Caco-2 (cell line): ENCODE measurements around the gene DIRAS1. TPM values are rescaled to one million over a fixed set of nuclear protein-coding genes. Genes with fewer than 3 reads are reported as not detected.

Experiments
- BruUV-seq: library from RNA; stranded (reverse); fragments of 400-500 nt; replicated peaks from 2 replicates; lab custom pipeline; 2021; lab: Mats Ljungman, UMichigan
- CTCF ChIA-PET: fragments of 300-600 bp; sonication (Branson Sonifier 250); formaldehyde crosslinking; loops from one replicate; lab custom pipeline; 2022; ENCODE audit warnings: antibody characterized with exemption; lab: Charles Lee
- POLR2A ChIA-PET: fragments of 300-600 bp; sonication (Branson Sonifier 250); formaldehyde crosslinking; loops from one replicate; lab custom pipeline; 2022; ENCODE audit warnings: antibody characterized with exemption; lab: Charles Lee
- DNase-seq, 2 experiments: peaks; one replicate each; pipeline versions ENCODE4 v3.0.0 to v3.0.0-alpha.2; 2020 to 2022
- H3K27me3 ChIP-seq: replicated peaks from 2 replicates; pipeline ENCODE4 v1.6.0; 2011; ENCODE audit warnings: low read length; ENCODE audit not compliant: control insufficient read depth, insufficient read depth
- H3K36me3 ChIP-seq: 2 replicates; pipeline ENCODE4 v1.5.1; 2011; ENCODE audit warnings: low read length; ENCODE audit not compliant: control insufficient read depth, insufficient read depth
- H3K4me1 ChIP-seq: fragments of 250-450 bp; sonication (Bioruptor Pico); 2 replicates; pipeline ENCODE4 v1.5.1; 2020; ENCODE audit warnings: mild to moderate bottlenecking
- H3K4me3 ChIP-seq: 2 replicates; pipeline ENCODE4 v1.5.1; 2011; ENCODE audit warnings: low read depth, mild to moderate bottlenecking, control low read depth, low read length
- H3K9me3 ChIP-seq: fragments of 250-450 bp; sonication (Bioruptor Pico); 2 replicates; pipeline ENCODE4 v1.5.1; 2020; ENCODE audit warnings: mild to moderate bottlenecking, moderate library complexity
- H3K27ac Mint-ChIP-seq: one replicate; pipeline ENCODE4 v1.8.0; 2022; ENCODE audit warnings: mixed read lengths; ENCODE audit not compliant: unreplicated experiment
- H3K27me3 Mint-ChIP-seq: one replicate; pipeline ENCODE4 v1.8.0; 2022; ENCODE audit warnings: mixed read lengths; ENCODE audit not compliant: insufficient read depth, unreplicated experiment
- H3K36me3 Mint-ChIP-seq: one replicate; pipeline ENCODE4 v1.8.0; 2022; ENCODE audit warnings: mild to moderate bottlenecking, mixed read lengths; ENCODE audit not compliant: insufficient read depth, unreplicated experiment
- H3K4me1 Mint-ChIP-seq: one replicate; pipeline ENCODE4 v1.8.0; 2022; ENCODE audit warnings: low read depth, mixed read lengths; ENCODE audit not compliant: unreplicated experiment
- H3K4me3 Mint-ChIP-seq: one replicate; pipeline ENCODE4 v1.8.0; 2022; ENCODE audit warnings: mild to moderate bottlenecking, moderate library complexity, mixed read lengths; ENCODE audit not compliant: unreplicated experiment
- H3K9me3 Mint-ChIP-seq: one replicate; pipeline ENCODE4 v1.8.0; 2022; ENCODE audit warnings: mixed read lengths; ENCODE audit not compliant: unreplicated experiment
- intact Hi-C: fragments of 100-400 bp; cut with micrococcal nuclease; formaldehyde crosslinking; loops from one replicate; pipeline ENCODE4 v1.10.0; 2022; ENCODE audit not compliant: unreplicated experiment
- total RNA-seq: library from RNA; stranded (reverse); gene quantifications from 2 replicates; pipeline ENCODE4 v1.2.3, GENCODE V29; 2022
- TF ChIP-seq, protein P1 (sequence below), 2 experiments: fragments of 200-600 bp in 1 of 2; IDR thresholded peaks; 1 replicate in 1 of 2; 2 replicates in 1 of 2; pipeline versions ENCODE4 v1.5.1 to v1.8.0; 2011 to 2022; ENCODE audit warnings: antibody characterized with exemption in 1 of 2, control low read depth in 1 of 2, inconsistent platforms in 1 of 2, low read depth in 1 of 2, low read length in 1 of 2, mild to moderate bottlenecking in 1 of 2, moderate library complexity in 1 of 2; ENCODE audit not compliant: insufficient read depth in 1 of 2, severe bottlenecking in 1 of 2, unreplicated experiment in 1 of 2

Gene DIRAS1
- total RNA-seq, 1 experiment from 2014 or later, result 2.3 TPM

DNA sequence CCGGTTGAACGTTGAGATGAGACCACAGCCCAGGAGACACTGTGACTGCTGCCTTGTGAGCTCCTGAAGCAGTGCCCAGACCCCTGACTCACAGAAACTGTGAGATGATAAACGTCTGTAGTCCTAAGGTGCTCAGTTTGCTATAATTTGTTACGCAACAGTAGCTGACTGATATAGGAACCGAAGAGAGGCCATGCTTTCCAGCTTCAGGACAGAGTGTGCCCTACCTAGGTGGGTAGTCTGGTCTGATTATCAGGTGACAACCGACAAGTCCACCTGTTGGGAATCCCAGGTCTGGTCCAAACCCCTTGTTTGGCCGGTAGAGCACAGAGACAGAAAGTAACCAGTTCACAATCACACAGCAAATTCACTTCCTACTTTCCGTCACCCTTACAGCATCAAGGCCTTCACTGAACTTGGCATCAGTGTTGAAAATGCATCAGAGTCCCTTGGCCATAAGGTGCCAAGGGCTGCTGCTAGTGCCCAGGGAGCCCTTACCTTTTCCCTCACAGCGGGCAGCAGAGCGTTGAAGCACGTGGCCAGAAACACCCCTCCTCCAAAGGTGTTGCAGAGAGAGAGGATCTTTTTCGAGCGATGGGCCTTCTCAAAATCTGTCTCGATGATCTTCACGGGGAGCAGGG is 15.5 kb upstream of the DIRAS1 start:
- no peaks in the 10 kb centered on the region for H3K36me3 Mint-ChIP-seq
- TF ChIP-seq, protein P1, sequence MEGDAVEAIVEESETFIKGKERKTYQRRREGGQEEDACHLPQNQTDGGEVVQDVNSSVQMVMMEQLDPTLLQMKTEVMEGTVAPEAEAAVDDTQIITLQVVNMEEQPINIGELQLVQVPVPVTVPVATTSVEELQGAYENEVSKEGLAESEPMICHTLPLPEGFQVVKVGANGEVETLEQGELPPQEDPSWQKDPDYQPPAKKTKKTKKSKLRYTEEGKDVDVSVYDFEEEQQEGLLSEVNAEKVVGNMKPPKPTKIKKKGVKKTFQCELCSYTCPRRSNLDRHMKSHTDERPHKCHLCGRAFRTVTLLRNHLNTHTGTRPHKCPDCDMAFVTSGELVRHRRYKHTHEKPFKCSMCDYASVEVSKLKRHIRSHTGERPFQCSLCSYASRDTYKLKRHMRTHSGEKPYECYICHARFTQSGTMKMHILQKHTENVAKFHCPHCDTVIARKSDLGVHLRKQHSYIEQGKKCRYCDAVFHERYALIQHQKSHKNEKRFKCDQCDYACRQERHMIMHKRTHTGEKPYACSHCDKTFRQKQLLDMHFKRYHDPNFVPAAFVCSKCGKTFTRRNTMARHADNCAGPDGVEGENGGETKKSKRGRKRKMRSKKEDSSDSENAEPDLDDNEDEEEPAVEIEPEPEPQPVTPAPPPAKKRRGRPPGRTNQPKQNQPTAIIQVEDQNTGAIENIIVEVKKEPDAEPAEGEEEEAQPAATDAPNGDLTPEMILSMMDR (IDR thresholded peaks at IDR 0.05; ENCODE audit: insufficient read depth in 1 of 2, low read depth in 1 of 2, low read length in 1 of 2, severe bottlenecking in 1 of 2, unreplicated experiment in 1 of 2), result no peak
- no TSS peak for BruUV-seq
- intact Hi-C loops, result no loop called here
- Histone ChIP-seq H3K4me3 (no peak overlapping the region), H3K36me3 (no peaks in the 10 kb centered on the region), H3K27me3 (no peaks in the 10 kb centered on the region), H3K9me3 (no peaks in the 10 kb centered on the region), H3K4me1 (no peaks in the 10 kb centered on the region)
- CTCF ChIA-PET, result interaction anchor here (1.2 kb wide), 1 partner anchor 88 kb away, joined by 3 read pairs; no protein-coding TSS in a partner anchor
- H3K4me3 Mint-ChIP-seq, result no peak overlapping the region
- no peaks in the 10 kb centered on the region for H3K9me3 Mint-ChIP-seq
- no peak overlapping the region for H3K27ac Mint-ChIP-seq
- no peak for DNase-seq
- H3K27me3 Mint-ChIP-seq, result no peaks in the 10 kb centered on the region
- POLR2A ChIA-PET, result no interaction called here
- H3K4me1 Mint-ChIP-seq, result no peaks in the 10 kb centered on the region

DNA sequence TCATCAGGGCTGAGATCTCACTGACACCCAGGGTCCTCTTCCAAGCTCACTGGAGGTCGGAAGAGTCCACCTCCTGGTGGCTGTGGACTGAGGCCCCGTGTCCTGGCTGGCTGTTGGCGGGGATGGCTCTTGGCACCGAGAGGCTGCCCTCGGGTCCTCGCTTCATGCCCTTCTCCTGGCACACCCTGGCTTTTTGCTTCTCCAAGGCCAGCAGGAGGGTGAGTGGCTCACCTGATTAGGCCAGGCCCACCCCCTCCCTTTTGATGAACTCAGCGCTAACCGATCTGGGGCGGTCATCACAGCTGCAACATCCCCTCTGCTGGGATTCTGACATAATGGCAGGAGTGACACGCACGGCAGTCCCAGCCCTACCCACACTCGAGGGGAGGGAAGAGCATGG is 14.2 kb upstream of the DIRAS1 start:
- no peak overlapping the region for H3K4me3 ChIP-seq
- Mint-ChIP-seq H3K36me3 (no peaks in the 10 kb centered on the region), H3K9me3 (no peaks in the 10 kb centered on the region), H3K27me3 (no peaks in the 10 kb centered on the region), H3K4me3 (no peak overlapping the region), H3K27ac (no peak overlapping the region), H3K4me1 (no peaks in the 10 kb centered on the region)
- H3K4me1 ChIP-seq, result no peaks in the 10 kb centered on the region
- POLR2A ChIA-PET, result no interaction called here
- CTCF ChIA-PET, result no interaction called here
- H3K9me3 ChIP-seq, result no peaks in the 10 kb centered on the region
- TF ChIP-seq, protein P1 (IDR thresholded peaks at IDR 0.05; ENCODE audit: insufficient read depth in 1 of 2, low read depth in 1 of 2, low read length in 1 of 2, severe bottlenecking in 1 of 2, unreplicated experiment in 1 of 2), result no peak
- H3K36me3 ChIP-seq, result no peaks in the 10 kb centered on the region
- no peak for DNase-seq
- no TSS peak for BruUV-seq
- intact Hi-C loops, result no loop called here
- no peaks in the 10 kb centered on the region for H3K27me3 ChIP-seq

DNA sequence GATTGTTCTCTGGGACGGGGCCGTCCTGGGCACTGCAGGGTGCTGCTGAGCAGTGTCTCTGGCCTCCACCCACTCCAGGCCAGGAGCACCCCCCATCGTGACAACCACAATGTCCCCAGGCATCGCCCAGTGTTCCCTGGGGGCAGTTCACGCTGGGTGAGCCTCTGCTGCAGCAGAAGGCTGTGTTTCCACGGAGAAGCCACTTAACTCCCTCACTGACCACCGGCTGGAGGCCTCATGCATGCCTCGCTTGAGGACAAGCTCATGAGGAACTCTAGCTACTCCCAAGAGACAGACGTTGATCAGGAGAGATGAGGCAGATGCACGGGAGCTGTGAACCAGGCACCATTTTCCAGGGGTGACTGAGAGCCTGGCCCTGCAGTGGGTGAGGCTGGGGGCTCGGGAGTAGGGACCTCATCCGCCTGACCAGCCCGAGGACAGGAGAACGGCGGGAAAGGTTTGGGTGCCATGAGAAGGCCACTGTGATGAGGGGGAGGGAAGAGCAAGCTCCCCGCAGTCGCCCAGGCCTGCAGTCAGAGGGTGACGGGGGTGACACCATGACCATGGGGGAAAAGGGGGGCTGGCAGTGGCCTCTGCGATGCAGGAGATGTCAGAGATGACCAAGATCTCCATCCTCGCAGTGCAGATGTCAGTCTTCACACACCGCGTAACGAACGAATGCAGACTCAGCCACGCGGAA is 13.6 kb upstream of the DIRAS1 start:
- Mint-ChIP-seq H3K27me3 (no peaks in the 10 kb centered on the region), H3K36me3 (no peaks in the 10 kb centered on the region), H3K27ac (no peak overlapping the region), H3K9me3 (no peaks in the 10 kb centered on the region), H3K4me1 (no peaks in the 10 kb centered on the region), H3K4me3 (no peak overlapping the region)
- no peaks in the 10 kb centered on the region for H3K27me3 ChIP-seq
- TF ChIP-seq, protein P1 (IDR thresholded peaks at IDR 0.05; ENCODE audit: insufficient read depth in 1 of 2, low read depth in 1 of 2, low read length in 1 of 2, severe bottlenecking in 1 of 2, unreplicated experiment in 1 of 2), result no peak
- ChIA-PET POLR2A (no interaction called here), CTCF (no interaction called here)
- H3K9me3 ChIP-seq, result no peaks in the 10 kb centered on the region
- no peak for DNase-seq
- intact Hi-C loops, result no loop called here
- H3K4me3 ChIP-seq, result no peak overlapping the region
- no TSS peak for BruUV-seq
- no peaks in the 10 kb centered on the region for H3K36me3 ChIP-seq
- H3K4me1 ChIP-seq, result no peaks in the 10 kb centered on the region
